ENCODE data around the gene SNAP25.

DNA sequence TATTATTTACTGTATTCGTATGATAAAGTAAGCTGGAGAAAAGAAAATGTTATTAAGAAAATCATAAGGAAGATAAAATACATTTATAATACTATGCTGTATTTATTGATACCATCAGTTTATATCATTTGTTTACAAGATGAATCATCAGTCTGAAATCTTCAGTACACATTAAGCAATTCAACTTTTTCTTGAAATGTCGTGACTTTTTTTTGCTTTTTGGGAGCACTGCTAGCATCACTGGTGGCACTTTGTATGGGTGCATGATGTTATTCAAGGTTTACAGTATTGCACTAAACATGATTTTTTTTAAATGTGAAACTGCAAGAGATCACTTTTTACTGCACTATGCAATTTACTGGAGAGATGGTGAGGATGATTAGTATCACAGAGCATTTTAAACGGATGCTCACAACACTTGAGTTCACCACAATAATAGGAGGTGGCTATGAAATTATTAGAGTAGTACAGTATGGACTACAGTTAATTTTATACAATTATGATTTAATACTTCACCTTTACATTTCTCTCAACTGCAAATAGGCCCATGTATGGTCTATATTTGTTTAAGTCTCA lies 85.9 kb downstream of the SNAP25 start:
- no peak for TF ChIP-seq POLR2AphosphoS5 (IDR thresholded peaks at IDR 0.05; ENCODE audit: insufficient read depth in 1 of 2, low read depth in 1 of 2)
- TF ChIP-seq, protein P1, sequence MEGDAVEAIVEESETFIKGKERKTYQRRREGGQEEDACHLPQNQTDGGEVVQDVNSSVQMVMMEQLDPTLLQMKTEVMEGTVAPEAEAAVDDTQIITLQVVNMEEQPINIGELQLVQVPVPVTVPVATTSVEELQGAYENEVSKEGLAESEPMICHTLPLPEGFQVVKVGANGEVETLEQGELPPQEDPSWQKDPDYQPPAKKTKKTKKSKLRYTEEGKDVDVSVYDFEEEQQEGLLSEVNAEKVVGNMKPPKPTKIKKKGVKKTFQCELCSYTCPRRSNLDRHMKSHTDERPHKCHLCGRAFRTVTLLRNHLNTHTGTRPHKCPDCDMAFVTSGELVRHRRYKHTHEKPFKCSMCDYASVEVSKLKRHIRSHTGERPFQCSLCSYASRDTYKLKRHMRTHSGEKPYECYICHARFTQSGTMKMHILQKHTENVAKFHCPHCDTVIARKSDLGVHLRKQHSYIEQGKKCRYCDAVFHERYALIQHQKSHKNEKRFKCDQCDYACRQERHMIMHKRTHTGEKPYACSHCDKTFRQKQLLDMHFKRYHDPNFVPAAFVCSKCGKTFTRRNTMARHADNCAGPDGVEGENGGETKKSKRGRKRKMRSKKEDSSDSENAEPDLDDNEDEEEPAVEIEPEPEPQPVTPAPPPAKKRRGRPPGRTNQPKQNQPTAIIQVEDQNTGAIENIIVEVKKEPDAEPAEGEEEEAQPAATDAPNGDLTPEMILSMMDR (IDR thresholded peaks at IDR 0.05) = no peak

All from vagina (tissue), 2 donors.